HepG2 (cell line): ENCODE results near the gene TK2. TPM values are rescaled to one million over a fixed set of nuclear protein-coding genes. Genes with fewer than 3 reads are reported as not detected.

Source experiments
- ATAC-seq: fragments of 200-7000 bp; cut with Tn5 transposase; 3 replicates; pipeline ENCODE4 v1.9.1; 2020; ENCODE audit warnings: mild to moderate bottlenecking, moderate library complexity
- BruUV-seq: library from RNA; stranded (reverse); fragments of 400-500 nt; replicated peaks from 2 replicates; lab custom pipeline; 2021; lab: Mats Ljungman, UMichigan
- CTCF ChIA-PET: fragments of 300-600 bp; formaldehyde crosslinking; extraction: SDS; loops from one replicate; lab custom pipeline; 2021; ENCODE audit warnings: low total read pairs, inconsistent platforms, low intra/inter-chr PET ratio; lab: Yijun Ruan, JAX
- POLR2A ChIA-PET: fragments of 350-600 bp; sonication (Branson Sonifier 250); formaldehyde crosslinking; loops from one replicate; lab custom pipeline; 2020; ENCODE audit warnings: antibody characterized with exemption, inconsistent platforms; lab: Yijun Ruan, JAX
- DNase-seq: peaks from one replicate; pipeline ENCODE4 v3.0.0-alpha.2; 2015; ENCODE audit warnings: low spot score
- FAIRE-seq: peaks from 3 replicates; lab custom pipeline; 2011; peaks lifted over from hg19 to GRCh38; lab: Jason Lieb, UNC
- H2AFZ ChIP-seq: one replicate; pipeline ENCODE4 v1.6.1; 2011; ENCODE audit warnings: low read length, inconsistent platforms
- H3K27ac ChIP-seq: fragments of 300-600 bp; 3 replicates; pipeline ENCODE4 v1.8.0; 2011; ENCODE audit warnings: mixed run types, mild to moderate bottlenecking, mixed read lengths, low read length, inconsistent platforms; ENCODE audit not compliant: insufficient read depth; ENCODE audit errors: extremely low read length
- H3K27me3 ChIP-seq, 2 experiments: fragments of 200-600 bp in 1 of 2; 2 replicates in 1 of 2; 3 replicates in 1 of 2; pipeline versions ENCODE4 v1.6.0 to v1.8.0; 2011; ENCODE audit warnings: low read length in 2 of 2, mild to moderate bottlenecking in 2 of 2, moderate library complexity in 2 of 2, inconsistent platforms in 1 of 2; ENCODE audit not compliant: insufficient read depth in 2 of 2, control insufficient read depth in 1 of 2
- H3K36me3 ChIP-seq, 2 experiments: fragments of 200-600 bp in 1 of 2; replicated peaks in 1 of 2; 2 replicates in 1 of 2; 3 replicates in 1 of 2; pipeline versions ENCODE4 v1.5.1 to v1.8.0; 2011; ENCODE audit warnings: low read length in 2 of 2, inconsistent platforms in 1 of 2; ENCODE audit not compliant: insufficient read depth in 2 of 2, control insufficient read depth in 1 of 2
- H3K4me1 ChIP-seq: 2 replicates; pipeline ENCODE4 v1.5.1; 2012; ENCODE audit warnings: low read length, inconsistent platforms; ENCODE audit not compliant: insufficient read depth
- H3K4me2 ChIP-seq: 2 replicates; pipeline ENCODE4 v1.6.0; 2011; ENCODE audit warnings: low read depth, low read length, inconsistent platforms
- H3K4me3 ChIP-seq, 3 experiments: fragments of 200-600 bp in 1 of 3; sonication (generic), shearing (Covaris generic) in 1 of 3; replicated peaks in 1 of 3; 2 replicates each; pipeline ENCODE4 v1.5.1; 2011 to 2016; ENCODE audit warnings: low read length in 3 of 3, inconsistent platforms in 2 of 3, low read depth in 2 of 3, mild to moderate bottlenecking in 2 of 3, control low read depth in 1 of 3, mixed read lengths in 1 of 3; ENCODE audit not compliant: insufficient read depth in 1 of 3
- H3K79me2 ChIP-seq: one replicate; pipeline ENCODE4 v1.6.1; 2011; ENCODE audit warnings: low read length, inconsistent platforms; ENCODE audit not compliant: insufficient read depth
- H3K9ac ChIP-seq: 2 replicates; pipeline ENCODE4 v1.6.0; 2011; ENCODE audit warnings: mild to moderate bottlenecking, low read depth, low read length, inconsistent platforms; ENCODE audit not compliant: insufficient read depth
- H3K9me3 ChIP-seq: 2 replicates; pipeline ENCODE4 v1.5.1; 2012; ENCODE audit warnings: mild to moderate bottlenecking, low read length
- H4K20me1 ChIP-seq: 2 replicates; pipeline ENCODE4 v1.6.0; 2011; ENCODE audit warnings: inconsistent platforms, mild to moderate bottlenecking, low read length, moderate library complexity; ENCODE audit not compliant: insufficient read depth
- ATM ChIP-seq: fragments of 450-650 bp; IDR thresholded peaks from 2 replicates; pipeline ENCODE4 v1.7.1; 2017; ENCODE audit warnings: mild to moderate bottlenecking, borderline replicate concordance
- GATAD1 ChIP-seq: IDR thresholded peaks from 2 replicates; pipeline ENCODE4 v1.6.1; 2016; ENCODE audit warnings: missing genetic modification reagents, missing compliant biosample characterization
- HNRNPK ChIP-seq: fragments of 200-400 bp; formaldehyde crosslinking; IDR thresholded peaks from 2 replicates; pipeline ENCODE4 v1.6.1; 2018; ENCODE audit warnings: low read length, low read depth, moderate library complexity, mild to moderate bottlenecking; ENCODE audit not compliant: poor library complexity, severe bottlenecking
- MYPOP ChIP-seq: sonication (generic); formaldehyde crosslinking; IDR thresholded peaks from 2 replicates; pipeline ENCODE4 v1.8.1; 2023; ENCODE audit warnings: mild to moderate bottlenecking, moderate library complexity, missing genetic modification reagents
- PCBP2 ChIP-seq: fragments of 200-400 bp; formaldehyde crosslinking; optimal IDR thresholded peaks from 2 replicates; pipeline ENCODE3; 2018; ENCODE audit warnings: low read length, low read depth; ENCODE audit not compliant: poor library complexity, severe bottlenecking
- TOPORS ChIP-seq: sonication (generic); formaldehyde crosslinking; IDR thresholded peaks from 2 replicates; pipeline ENCODE4 v1.8.0; 2023; ENCODE audit warnings: mild to moderate bottlenecking, missing genetic modification reagents
- ZNF782 ChIP-seq: sonication (generic); formaldehyde crosslinking; IDR thresholded peaks from 2 replicates; pipeline ENCODE4 v1.4.0; 2020; ENCODE audit warnings: missing genetic modification reagents, mild to moderate bottlenecking, borderline replicate concordance
- ZSCAN31 ChIP-seq: sonication (generic); formaldehyde crosslinking; IDR thresholded peaks from 2 replicates; pipeline ENCODE4 v1.5.0; 2020; ENCODE audit warnings: low read depth, mild to moderate bottlenecking, missing genetic modification reagents
- WGBS: methylation state at CpG from one replicate; pipeline ENCODE4 v1.1.6; 2017; ENCODE audit warnings: low lambda C conversion rate; 5-methylcytosine and 5-hydroxymethylcytosine counted together
- in situ Hi-C: cut with HindIII; loops from 2 replicates; pipeline ENCODE4 v1.10.0; 2017; ENCODE audit warnings: low pct_unique_long_range_greater_than_20kb; ENCODE audit not compliant: extremely low pct_ligation_motif_present
- intact Hi-C: fragments of 100-400 bp; cut with micrococcal nuclease; formaldehyde crosslinking; loops from one replicate; pipeline ENCODE4 v1.10.0; 2022; ENCODE audit not compliant: unreplicated experiment
- polyA plus RNA-seq, 8 experiments: library from polyadenylated mRNA; depleted of rRNA in 3 of 8; stranded (reverse) in 7 of 8; unstranded in 1 of 8; fragments of >200 nt; fragmentation: Illumina TruSeq in 4 of 8; extraction: Trizol in 4 of 8; gene quantifications; 2 replicates each; pipeline versions ENCODE4 v1.2.1 to v1.2.3, GENCODE V29; 2011 to 2016; ENCODE audit warnings: low read depth in 4 of 8, missing spikeins in 1 of 8, mixed read lengths in 1 of 8; ENCODE audit not compliant: insufficient read depth in 1 of 8
- total RNA-seq, 5 experiments: library from RNA; depleted of rRNA; stranded (reverse); fragments of >200 nt; fragmentation: Illumina TruSeq; extraction: Trizol; gene quantifications; 2 replicates each; pipeline ENCODE4 v1.2.3, GENCODE V29; 2016; ENCODE audit warnings: low read depth in 1 of 5
- TF ChIP-seq, protein P1 (sequence below): sonication (generic); formaldehyde crosslinking; IDR thresholded peaks from 2 replicates; pipeline ENCODE4 v1.4.0; 2020; ENCODE audit warnings: mild to moderate bottlenecking, missing genetic modification reagents

Gene TK2
- total and polyA plus RNA-seq, 2 of the 13 experiments (the other 11 are each of a cell fraction or from before 2014, with no cell fraction given) = 18.7 to 21.0 TPM

DNA sequence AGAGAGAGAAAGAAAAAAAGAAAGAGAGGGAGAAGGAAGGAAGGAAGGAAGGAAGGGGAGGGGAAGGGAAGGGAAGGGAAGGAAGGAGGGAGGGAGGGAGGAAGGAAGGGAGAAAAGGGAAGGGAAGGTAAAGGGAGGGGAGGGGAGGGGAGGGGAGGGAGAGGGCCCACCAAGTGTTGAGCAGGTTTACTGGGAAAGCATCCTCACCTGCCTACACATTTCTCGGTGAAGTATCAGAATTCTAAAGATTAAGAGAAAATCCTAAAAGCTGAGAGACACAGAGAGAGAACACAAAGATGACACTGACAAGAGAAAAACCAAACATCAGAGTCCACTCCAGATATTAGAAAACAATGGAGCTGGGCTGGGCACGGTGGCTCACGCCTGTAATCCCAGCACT, 42.3 kb upstream of the TK2 start:
- FAIRE-seq = no peak
- CTCF ChIA-PET = no interaction called here

More for the DNA sequence above, 42.3 kb upstream of the TK2 start:
- DNase-seq (no peak), ATAC-seq (no peak)
- no TSS peak for BruUV-seq
- TF ChIP-seq, protein P1, sequence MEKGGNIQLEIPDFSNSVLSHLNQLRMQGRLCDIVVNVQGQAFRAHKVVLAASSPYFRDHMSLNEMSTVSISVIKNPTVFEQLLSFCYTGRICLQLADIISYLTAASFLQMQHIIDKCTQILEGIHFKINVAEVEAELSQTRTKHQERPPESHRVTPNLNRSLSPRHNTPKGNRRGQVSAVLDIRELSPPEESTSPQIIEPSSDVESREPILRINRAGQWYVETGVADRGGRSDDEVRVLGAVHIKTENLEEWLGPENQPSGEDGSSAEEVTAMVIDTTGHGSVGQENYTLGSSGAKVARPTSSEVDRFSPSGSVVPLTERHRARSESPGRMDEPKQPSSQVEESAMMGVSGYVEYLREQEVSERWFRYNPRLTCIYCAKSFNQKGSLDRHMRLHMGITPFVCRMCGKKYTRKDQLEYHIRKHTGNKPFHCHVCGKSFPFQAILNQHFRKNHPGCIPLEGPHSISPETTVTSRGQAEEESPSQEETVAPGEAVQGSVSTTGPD (CRISPR knock-in tag) = no peak
- TF ChIP-seq ZSCAN31 (CRISPR knock-in tag) (no peak), GATAD1 (CRISPR knock-in tag) (no peak), HNRNPK (peak; percentile 58), MYPOP (no peak), TOPORS (no peak), ZNF782 (CRISPR knock-in tag) (no peak), ATM (no peak), PCBP2 (peak; percentile 97)
- no peak overlapping the region for H3K4me2 ChIP-seq
- no peaks in the 10 kb centered on the region for H4K20me1 ChIP-seq
- H3K4me1 ChIP-seq = peaks cover 7% of the 10 kb centered on the region; the same call in 1 of the 2 replicates
- no peak overlapping the region for H3K9ac ChIP-seq
- no peak overlapping the region for H3K4me3 ChIP-seq
- H3K27ac ChIP-seq = no peak overlapping the region
- 28% methylated on average over 3 of the region's 3 CpGs for WGBS
- H3K36me3 ChIP-seq = no peaks in the 10 kb centered on the region
- intact Hi-C loops (no loop called here), in situ Hi-C loops (no loop called here)
- peaks cover 3 to 17% of the 10 kb centered on the region in 2 experiments; a peak in 4 of 5 replicates for H3K27me3 ChIP-seq
- POLR2A ChIA-PET = no interaction called here
- H3K9me3 ChIP-seq = no peaks in the 10 kb centered on the region
- no peaks in the 10 kb centered on the region for H3K79me2 ChIP-seq
- H2AFZ ChIP-seq = no peak overlapping the region
